Left ventricle myocardium superior (tissue), 1 donor: ENCODE data around the gene CCDC24. TPM values are rescaled to one million over a fixed set of nuclear protein-coding genes. Genes with fewer than 3 reads are reported as not detected.

Experiments
- ATAC-seq: fragments of 200-7000 bp; cut with Tn5 transposase; one replicate; pipeline ENCODE4 v1.9.1; 2020; ENCODE audit warnings: mild to moderate bottlenecking, moderate library complexity
- DNase-seq: peaks from one replicate; pipeline ENCODE4 v3.0.0-alpha.2; 2020
- intact Hi-C: fragments of 100-400 bp; cut with micrococcal nuclease; formaldehyde crosslinking; loops from one replicate; pipeline ENCODE4 v1.11.0; 2022
- total RNA-seq: library from RNA; stranded (reverse); fragmentation: NEBNext Ultra II Directional; extraction: Animal tissue kit (Norgen Biotek cat#: 25700); gene quantifications from one replicate; pipeline ENCODE4 v1.2.1, GENCODE V29; 2021
- donor health status: DM: no; HTN: yes; CAD: no; lungs with severe emphysema.

Gene CCDC24
- total RNA-seq, 1 donor from 2014 or later: 1.0 TPM

- ATAC-seq (peak; percentile 72), DNase-seq (no peak)
Measured at GRCh38 chr1:44015206-44015605, 23.8 kb downstream of the CCDC24 start.

GRCh38 chr1:44016041-44016889 lies 24.9 kb downstream of the CCDC24 start:
- ATAC-seq (no peak), DNase-seq (no peak)
- intact Hi-C loops: no loop called here

More at GRCh38 chr1:44015206-44015605, 23.8 kb downstream of the CCDC24 start:
- intact Hi-C loops: no loop called here

- intact Hi-C loops: no loop called here
- ATAC-seq: no peak
- no peak for DNase-seq
Measured at GRCh38 chr1:44016890-44017400, 25.5 kb downstream of the CCDC24 start.

- intact Hi-C loops: no loop called here
- DNase-seq: no peak
- ATAC-seq: no peak
Measured at GRCh38 chr1:44019466-44019948, 28.1 kb downstream of the CCDC24 start.

- intact Hi-C loops: no loop called here
- ATAC-seq (no peak), DNase-seq (no peak)
Measured at GRCh38 chr1:44020464-44020863, 29.1 kb downstream of the CCDC24 start.

GRCh38 chr1:44021156-44021555 lies 29.8 kb downstream of the CCDC24 start:
- intact Hi-C loops: no loop called here
- DNase-seq (peak; percentile 21), ATAC-seq (no peak)

- DNase-seq (peak; percentile 43), ATAC-seq (peak; percentile 71)
- intact Hi-C loops: no loop called here
Measured at GRCh38 chr1:44021581-44022321, 30.4 kb downstream of the CCDC24 start.

GRCh38 chr1:44024031-44024902 lies 32.9 kb downstream of the CCDC24 start:
- peak; percentile 20 for DNase-seq
- intact Hi-C loops: no loop called here
- no peak for ATAC-seq

GRCh38 chr1:44024903-44025525 lies 33.6 kb downstream of the CCDC24 start:
- intact Hi-C loops: no loop called here
- peak; percentile 6 for DNase-seq
- no peak for ATAC-seq

GRCh38 chr1:44025816-44026215 lies 34.4 kb downstream of the CCDC24 start:
- intact Hi-C loops: no loop called here
- DNase-seq: peak; percentile 7
- ATAC-seq: no peak

- DNase-seq: no peak
- ATAC-seq: no peak
- intact Hi-C loops: no loop called here
Measured at GRCh38 chr1:44027320-44027719, 35.9 kb downstream of the CCDC24 start.

- ATAC-seq: peak; percentile 13
- intact Hi-C loops: no loop called here
Measured at GRCh38 chr1:44029260-44029910, 38.0 kb downstream of the CCDC24 start.

GRCh38 chr1:44029911-44030604 lies 38.7 kb downstream of the CCDC24 start:
- ATAC-seq (peak; percentile 95), DNase-seq (peak; percentile 91)
- intact Hi-C loops: no loop called here

More at GRCh38 chr1:44029260-44029910, 38.0 kb downstream of the CCDC24 start:
- no peak for DNase-seq

GRCh38 chr1:44030605-44031251 lies 39.3 kb downstream of the CCDC24 start:
- DNase-seq (peak; percentile 69), ATAC-seq (peak; percentile 58)
- intact Hi-C loops: no loop called here

- ATAC-seq: peak; percentile 17
Measured at GRCh38 chr1:44031252-44032169, 40.1 kb downstream of the CCDC24 start, which contains the start of gene SLC6A9. Gene SLC6A9, minus strand, starts transcription at chr1:44031462. Its CDS starts 7,185 bp downstream, at chr1:44024277.

More at GRCh38 chr1:44031252-44032169, 40.1 kb downstream of the CCDC24 start, which contains the start of gene SLC6A9:
- intact Hi-C loops: no loop called here
- DNase-seq: peak; percentile 51
